Astrocyte (in vitro differentiated cells and primary cell): ENCODE results near the gene AP2S1. TPM values are rescaled to one million over a fixed set of nuclear protein-coding genes. Genes with fewer than 3 reads are reported as not detected.

Source experiments
- DNase-seq: peaks from one replicate; pipeline ENCODE4 v3.0.0-alpha.2; 2010; ENCODE audit warnings: low read depth
- FAIRE-seq: peaks from 2 replicates; lab custom pipeline; 2011; peaks lifted over from hg19 to GRCh38; lab: Jason Lieb, UNC
- H2AFZ ChIP-seq: 2 replicates; pipeline ENCODE4 v1.6.0; 2012; ENCODE audit warnings: low read depth, low read length, inconsistent platforms
- H3K27ac ChIP-seq: 2 replicates; pipeline ENCODE4 v1.5.1; 2011; ENCODE audit warnings: low read depth, low read length, inconsistent platforms
- H3K27me3 ChIP-seq: 2 replicates; pipeline ENCODE4 v1.6.0; 2011; ENCODE audit warnings: low read length, inconsistent platforms; ENCODE audit not compliant: insufficient read depth
- H3K36me3 ChIP-seq: 2 replicates; pipeline ENCODE4 v1.5.1; 2011; ENCODE audit warnings: low read length, inconsistent platforms; ENCODE audit not compliant: insufficient read depth
- H3K4me1 ChIP-seq: 2 replicates; pipeline ENCODE4 v1.5.1; 2011; ENCODE audit warnings: low read length, inconsistent platforms; ENCODE audit not compliant: insufficient read depth
- H3K4me2 ChIP-seq: 2 replicates; pipeline ENCODE4 v1.6.0; 2012; ENCODE audit warnings: low read length, inconsistent platforms
- H3K4me3 ChIP-seq: 2 replicates; pipeline ENCODE4 v1.5.1; 2011; ENCODE audit warnings: low read depth, mild to moderate bottlenecking, low read length, inconsistent platforms; ENCODE audit not compliant: insufficient read depth
- H3K79me2 ChIP-seq: 2 replicates; pipeline ENCODE4 v1.6.0; 2012; ENCODE audit warnings: mild to moderate bottlenecking, low read length, inconsistent platforms; ENCODE audit not compliant: insufficient read depth
- H3K9ac ChIP-seq: 2 replicates; pipeline ENCODE4 v1.6.0; 2012; ENCODE audit warnings: mild to moderate bottlenecking, low read length, inconsistent platforms
- H3K9me3 ChIP-seq: 2 replicates; pipeline ENCODE4 v1.5.1; 2012; ENCODE audit warnings: low read depth, mild to moderate bottlenecking, low read length, inconsistent platforms; ENCODE audit not compliant: insufficient read depth
- H4K20me1 ChIP-seq: 2 replicates; pipeline ENCODE4 v1.6.0; 2012; ENCODE audit warnings: low read length, inconsistent platforms; ENCODE audit not compliant: insufficient read depth
- H3K27ac Mint-ChIP-seq: one replicate; pipeline ENCODE4 v1.8.0; 2021; ENCODE audit warnings: mild to moderate bottlenecking, mixed read lengths; ENCODE audit not compliant: unreplicated experiment
- H3K27me3 Mint-ChIP-seq: one replicate; pipeline ENCODE4 v1.8.0; 2021; ENCODE audit warnings: low read depth, mixed read lengths; ENCODE audit not compliant: unreplicated experiment
- H3K36me3 Mint-ChIP-seq: one replicate; pipeline ENCODE4 v1.8.0; 2021; ENCODE audit warnings: low read depth, mixed read lengths; ENCODE audit not compliant: unreplicated experiment
- H3K4me1 Mint-ChIP-seq: one replicate; pipeline ENCODE4 v1.8.0; 2021; ENCODE audit warnings: low read depth, mixed read lengths; ENCODE audit not compliant: unreplicated experiment
- H3K4me3 Mint-ChIP-seq: one replicate; pipeline ENCODE4 v1.8.0; 2021; ENCODE audit warnings: mild to moderate bottlenecking, moderate library complexity, mixed read lengths; ENCODE audit not compliant: unreplicated experiment
- H3K9me3 Mint-ChIP-seq: one replicate; pipeline ENCODE4 v1.8.0; 2021; ENCODE audit warnings: mild to moderate bottlenecking, mixed read lengths; ENCODE audit not compliant: unreplicated experiment
- EZH2 ChIP-seq: IDR thresholded peaks from 2 replicates; pipeline ENCODE4 v1.6.1; 2012; ENCODE audit warnings: mild to moderate bottlenecking, low read length, inconsistent platforms; ENCODE audit not compliant: insufficient read depth
- total RNA-seq: library from RNA; stranded (reverse); gene quantifications from 2 replicates; pipeline ENCODE4 v1.2.1, GENCODE V29; 2021
- TF ChIP-seq, protein P1 (sequence below): IDR thresholded peaks from 2 replicates; pipeline ENCODE4 v1.5.1; 2011; ENCODE audit warnings: low read depth, mild to moderate bottlenecking, inconsistent platforms, low read length, moderate library complexity; ENCODE audit not compliant: insufficient read depth

Gene AP2S1
- total RNA-seq, 1 donor from 2014 or later = 278 TPM

- DNase-seq (no peak), FAIRE-seq (no peak)
- H3K4me1 Mint-ChIP-seq = peaks cover 25% of the 10 kb centered on the region
- no peaks in the 10 kb centered on the region for H3K27me3 Mint-ChIP-seq
- Histone ChIP-seq H3K27me3 (no peaks in the 10 kb centered on the region), H2AFZ (no peak overlapping the region), H3K79me2 (peaks cover 75% of the 10 kb centered on the region), H3K9me3 (no peaks in the 10 kb centered on the region), H3K27ac (no peak overlapping the region), H4K20me1 (peaks cover 49% of the 10 kb centered on the region), H3K4me2 (no peak overlapping the region), H3K4me3 (no peak overlapping the region), H3K9ac (no peak overlapping the region), H3K4me1 (peaks cover 27% of the 10 kb centered on the region), H3K36me3 (no peaks in the 10 kb centered on the region)
- H3K36me3 Mint-ChIP-seq = peaks cover 3% of the 10 kb centered on the region
- TF ChIP-seq, protein P1, sequence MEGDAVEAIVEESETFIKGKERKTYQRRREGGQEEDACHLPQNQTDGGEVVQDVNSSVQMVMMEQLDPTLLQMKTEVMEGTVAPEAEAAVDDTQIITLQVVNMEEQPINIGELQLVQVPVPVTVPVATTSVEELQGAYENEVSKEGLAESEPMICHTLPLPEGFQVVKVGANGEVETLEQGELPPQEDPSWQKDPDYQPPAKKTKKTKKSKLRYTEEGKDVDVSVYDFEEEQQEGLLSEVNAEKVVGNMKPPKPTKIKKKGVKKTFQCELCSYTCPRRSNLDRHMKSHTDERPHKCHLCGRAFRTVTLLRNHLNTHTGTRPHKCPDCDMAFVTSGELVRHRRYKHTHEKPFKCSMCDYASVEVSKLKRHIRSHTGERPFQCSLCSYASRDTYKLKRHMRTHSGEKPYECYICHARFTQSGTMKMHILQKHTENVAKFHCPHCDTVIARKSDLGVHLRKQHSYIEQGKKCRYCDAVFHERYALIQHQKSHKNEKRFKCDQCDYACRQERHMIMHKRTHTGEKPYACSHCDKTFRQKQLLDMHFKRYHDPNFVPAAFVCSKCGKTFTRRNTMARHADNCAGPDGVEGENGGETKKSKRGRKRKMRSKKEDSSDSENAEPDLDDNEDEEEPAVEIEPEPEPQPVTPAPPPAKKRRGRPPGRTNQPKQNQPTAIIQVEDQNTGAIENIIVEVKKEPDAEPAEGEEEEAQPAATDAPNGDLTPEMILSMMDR = no peak
- no peak for TF ChIP-seq EZH2
- H3K27ac Mint-ChIP-seq = no peak overlapping the region
- H3K9me3 Mint-ChIP-seq = no peaks in the 10 kb centered on the region
- peak overlapping the region; percentile 7 for H3K4me3 Mint-ChIP-seq
Measured at GRCh38 chr19:46882034-46882433, 31.4 kb upstream of the AP2S1 start.

- Histone ChIP-seq H3K27me3 (no peaks in the 10 kb centered on the region), H3K9ac (no peak overlapping the region), H3K4me2 (no peak overlapping the region), H3K79me2 (peaks cover 78% of the 10 kb centered on the region), H3K36me3 (no peaks in the 10 kb centered on the region), H4K20me1 (peaks cover 44% of the 10 kb centered on the region), H3K4me1 (peaks cover 27% of the 10 kb centered on the region), H3K9me3 (no peaks in the 10 kb centered on the region), H3K27ac (no peak overlapping the region), H3K4me3 (no peak overlapping the region), H2AFZ (no peak overlapping the region)
- H3K4me3 Mint-ChIP-seq = no peak overlapping the region
- H3K9me3 Mint-ChIP-seq = no peaks in the 10 kb centered on the region
- no peak for DNase-seq
- no peak for TF ChIP-seq EZH2
- TF ChIP-seq, protein P1 = no peak
- H3K27me3 Mint-ChIP-seq = no peaks in the 10 kb centered on the region
- no peak overlapping the region for H3K27ac Mint-ChIP-seq
- peaks cover 3% of the 10 kb centered on the region for H3K36me3 Mint-ChIP-seq
- FAIRE-seq = no peak
- H3K4me1 Mint-ChIP-seq = peaks cover 21% of the 10 kb centered on the region
Measured at GRCh38 chr19:46881092-46881491, 30.4 kb upstream of the AP2S1 start.

DNA sequence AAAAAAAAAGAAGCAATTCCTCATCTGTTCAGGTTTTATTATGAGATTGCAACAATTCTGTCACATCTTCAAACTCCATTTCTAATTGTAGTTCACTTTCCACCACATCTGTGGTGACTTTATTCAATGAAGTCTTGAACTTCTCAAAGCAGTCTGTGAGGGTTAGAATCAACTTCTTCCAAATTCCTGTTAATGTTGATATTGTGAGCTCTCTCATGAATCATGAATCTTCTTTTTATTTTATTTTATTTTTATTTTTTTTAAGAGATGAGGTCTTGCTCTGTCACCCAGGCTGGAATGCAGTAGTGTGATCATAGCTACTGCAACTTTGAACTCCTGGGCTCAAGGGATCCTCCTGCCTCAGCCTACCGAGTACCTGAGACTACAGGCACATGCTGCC, 29.8 kb upstream of the AP2S1 start:
- Histone ChIP-seq H3K4me1 (peaks cover 23% of the 10 kb centered on the region), H3K9me3 (no peaks in the 10 kb centered on the region), H3K79me2 (peaks cover 78% of the 10 kb centered on the region), H3K9ac (no peak overlapping the region), H4K20me1 (peaks cover 41% of the 10 kb centered on the region), H3K27me3 (no peaks in the 10 kb centered on the region), H3K4me3 (no peak overlapping the region), H3K4me2 (peak overlapping the region; percentile 50), H3K36me3 (no peaks in the 10 kb centered on the region), H2AFZ (no peak overlapping the region), H3K27ac (peak overlapping the region; percentile 53)
- peaks cover 3% of the 10 kb centered on the region for H3K36me3 Mint-ChIP-seq
- H3K27ac Mint-ChIP-seq = no peak overlapping the region
- H3K4me1 Mint-ChIP-seq = peaks cover 26% of the 10 kb centered on the region
- TF ChIP-seq EZH2 = no peak
- DNase-seq (no peak), FAIRE-seq (no peak)
- no peak overlapping the region for H3K4me3 Mint-ChIP-seq
- H3K27me3 Mint-ChIP-seq = no peaks in the 10 kb centered on the region
- no peaks in the 10 kb centered on the region for H3K9me3 Mint-ChIP-seq
